Gastrocnemius medialis (tissue), 4 donors: ENCODE measurements around the gene DEPDC7.

ENCODE experiments used
- POLR2A ChIP-seq, 2 donors: fragments of 450-650 bp; IDR thresholded peaks; one replicate each; pipeline ENCODE4 v1.6.1; 2017; ENCODE audit warnings: antibody characterized with exemption in 2 of 2, mild to moderate bottlenecking in 2 of 2, moderate library complexity in 2 of 2
- TF ChIP-seq, protein P1 (sequence below), 5 experiments: fragments of 450-650 bp in 3 of 5; fragments of 200-600 bp in 2 of 5; sonication (generic) in 2 of 5; IDR thresholded peaks in 4 of 5; conservative IDR thresholded peaks in 1 of 5; 1 replicate in 4 of 5; 2 replicates in 1 of 5; pipeline ENCODE4 v1.5.1; 2016 to 2019; ENCODE audit warnings: antibody characterized with exemption in 5 of 5, mild to moderate bottlenecking in 3 of 5, moderate library complexity in 3 of 5

DNA sequence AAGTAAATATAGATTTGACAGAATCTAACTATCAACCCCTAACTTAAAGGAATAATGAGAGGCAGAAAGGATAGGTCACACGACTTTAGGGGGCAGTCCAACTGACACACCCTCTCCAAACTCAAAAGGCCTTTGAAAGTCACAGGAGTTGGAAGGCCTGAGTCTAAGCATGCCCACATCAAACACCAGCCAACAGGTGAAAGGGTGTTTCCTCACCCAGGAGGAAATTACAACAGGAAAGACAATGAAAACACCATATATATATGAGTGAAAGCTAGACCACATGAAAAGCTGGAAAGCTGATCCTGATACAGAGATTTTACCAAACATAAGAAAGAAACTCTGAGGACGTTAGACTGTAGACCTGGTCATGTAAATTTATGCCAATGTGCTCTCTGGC is 10.5 kb upstream of the DEPDC7 start:
- TF ChIP-seq, protein P1, sequence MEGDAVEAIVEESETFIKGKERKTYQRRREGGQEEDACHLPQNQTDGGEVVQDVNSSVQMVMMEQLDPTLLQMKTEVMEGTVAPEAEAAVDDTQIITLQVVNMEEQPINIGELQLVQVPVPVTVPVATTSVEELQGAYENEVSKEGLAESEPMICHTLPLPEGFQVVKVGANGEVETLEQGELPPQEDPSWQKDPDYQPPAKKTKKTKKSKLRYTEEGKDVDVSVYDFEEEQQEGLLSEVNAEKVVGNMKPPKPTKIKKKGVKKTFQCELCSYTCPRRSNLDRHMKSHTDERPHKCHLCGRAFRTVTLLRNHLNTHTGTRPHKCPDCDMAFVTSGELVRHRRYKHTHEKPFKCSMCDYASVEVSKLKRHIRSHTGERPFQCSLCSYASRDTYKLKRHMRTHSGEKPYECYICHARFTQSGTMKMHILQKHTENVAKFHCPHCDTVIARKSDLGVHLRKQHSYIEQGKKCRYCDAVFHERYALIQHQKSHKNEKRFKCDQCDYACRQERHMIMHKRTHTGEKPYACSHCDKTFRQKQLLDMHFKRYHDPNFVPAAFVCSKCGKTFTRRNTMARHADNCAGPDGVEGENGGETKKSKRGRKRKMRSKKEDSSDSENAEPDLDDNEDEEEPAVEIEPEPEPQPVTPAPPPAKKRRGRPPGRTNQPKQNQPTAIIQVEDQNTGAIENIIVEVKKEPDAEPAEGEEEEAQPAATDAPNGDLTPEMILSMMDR (IDR thresholded peaks at IDR 0.05 in 4 of 5, conservative IDR thresholded peaks at IDR 0.05 in 1 of 5) = no peak
- TF ChIP-seq POLR2A (IDR thresholded peaks at IDR 0.05) = no peak
